HepG2 (cell line): ENCODE results near the gene HYAL1. TPM values are rescaled to one million over a fixed set of nuclear protein-coding genes. Genes with fewer than 3 reads are reported as not detected.
A peak's percentile ranks its signal among the peaks of the same experiment; 100 is the strongest.

ENCODE experiments used
- CHD4 ChIP-seq: fragments of 200-600 bp; sonication (generic); IDR thresholded peaks from 2 replicates; pipeline ENCODE4 v1.7.0; 2017; ENCODE audit warnings: mild to moderate bottlenecking, low read length, borderline replicate concordance
- DPF2 ChIP-seq: sonication (generic); formaldehyde crosslinking; IDR thresholded peaks from 2 replicates; pipeline ENCODE4 v1.4.0; 2020; ENCODE audit warnings: mild to moderate bottlenecking, low read depth, missing genetic modification reagents, borderline replicate concordance
- HNRNPL ChIP-seq: fragments of 200-400 bp; formaldehyde crosslinking; IDR thresholded peaks from 2 replicates; pipeline ENCODE4 v1.6.1; 2017; ENCODE audit warnings: mild to moderate bottlenecking, low read depth, low read length
- HOXA3 ChIP-seq: sonication (generic); formaldehyde crosslinking; IDR thresholded peaks from 2 replicates; pipeline ENCODE4 v1.5.0; 2020; ENCODE audit warnings: missing genetic modification reagents
- NR2F6 ChIP-seq, 2 experiments: IDR thresholded peaks; 2 replicates each; pipeline ENCODE4 v1.6.1; 2016; ENCODE audit warnings: antibody characterized with exemption in 1 of 2, mild to moderate bottlenecking in 1 of 2
- RARA ChIP-seq: IDR thresholded peaks from 2 replicates; pipeline ENCODE4 v1.6.1; 2016; ENCODE audit warnings: missing genetic modification reagents, missing compliant biosample characterization
- RBAK ChIP-seq: sonication (generic); formaldehyde crosslinking; IDR thresholded peaks from 2 replicates; pipeline ENCODE4 v1.5.1; 2020; ENCODE audit warnings: mild to moderate bottlenecking, missing genetic modification reagents
- RCOR2 ChIP-seq: IDR thresholded peaks from 2 replicates; pipeline ENCODE4 v1.6.1; 2016; ENCODE audit warnings: missing biosample characterization, missing genetic modification reagents
- RXRA ChIP-seq: sonication (generic); formaldehyde crosslinking; IDR thresholded peaks from 2 replicates; pipeline ENCODE4 v1.5.1; 2020; ENCODE audit warnings: missing genetic modification reagents
- RXRB ChIP-seq: IDR thresholded peaks from 2 replicates; pipeline ENCODE4 v1.6.1; 2016; ENCODE audit warnings: borderline replicate concordance, missing genetic modification reagents, missing compliant biosample characterization
- SAP130 ChIP-seq: IDR thresholded peaks from 2 replicates; pipeline ENCODE4 v1.6.1; 2016; ENCODE audit warnings: low read depth
- ZMYM3 ChIP-seq: sonication (generic); formaldehyde crosslinking; IDR thresholded peaks from 2 replicates; pipeline ENCODE4 v1.5.1; 2020; ENCODE audit warnings: mild to moderate bottlenecking, missing genetic modification reagents
- ZMYM4 ChIP-seq: sonication (generic); formaldehyde crosslinking; IDR thresholded peaks from 2 replicates; pipeline ENCODE4 v1.8.1; 2023; ENCODE audit warnings: mild to moderate bottlenecking, missing genetic modification reagents
- ZNF549 ChIP-seq: sonication (generic); formaldehyde crosslinking; IDR thresholded peaks from 2 replicates; pipeline ENCODE4 v1.5.0; 2020; ENCODE audit warnings: missing genetic modification reagents
- ZNF570 ChIP-seq: sonication (generic); formaldehyde crosslinking; IDR thresholded peaks from 2 replicates; pipeline ENCODE4 v1.4.0; 2020; ENCODE audit warnings: mild to moderate bottlenecking, missing genetic modification reagents, borderline replicate concordance
- ZNF670 ChIP-seq: sonication (generic); formaldehyde crosslinking; IDR thresholded peaks from 2 replicates; pipeline ENCODE4 v1.8.0; 2022; ENCODE audit warnings: mild to moderate bottlenecking, missing genetic modification reagents, borderline replicate concordance
- ZNF672 ChIP-seq: sonication (generic); formaldehyde crosslinking; IDR thresholded peaks from 2 replicates; pipeline ENCODE4 v1.8.1; 2022; ENCODE audit warnings: missing genetic modification reagents
- ZNF746 ChIP-seq: sonication (generic); formaldehyde crosslinking; IDR thresholded peaks from 2 replicates; pipeline ENCODE4 v1.8.0; 2022; ENCODE audit warnings: mild to moderate bottlenecking, missing genetic modification reagents
- ZNF749 ChIP-seq: sonication (generic); formaldehyde crosslinking; IDR thresholded peaks from 2 replicates; pipeline ENCODE4 v1.8.0; 2022; ENCODE audit warnings: mild to moderate bottlenecking, missing genetic modification reagents, moderate library complexity, borderline replicate concordance
- polyA plus RNA-seq, 8 experiments: library from polyadenylated mRNA; depleted of rRNA in 3 of 8; stranded (reverse) in 7 of 8; unstranded in 1 of 8; fragments of >200 nt; fragmentation: Illumina TruSeq in 4 of 8; extraction: Trizol in 4 of 8; gene quantifications; 2 replicates each; pipeline versions ENCODE4 v1.2.1 to v1.2.3, GENCODE V29; 2011 to 2016; ENCODE audit warnings: low read depth in 4 of 8, missing spikeins in 1 of 8, mixed read lengths in 1 of 8; ENCODE audit not compliant: insufficient read depth in 1 of 8
- total RNA-seq, 5 experiments: library from RNA; depleted of rRNA; stranded (reverse); fragments of >200 nt; fragmentation: Illumina TruSeq; extraction: Trizol; gene quantifications; 2 replicates each; pipeline ENCODE4 v1.2.3, GENCODE V29; 2016; ENCODE audit warnings: low read depth in 1 of 5
- TF ChIP-seq, protein P1 (sequence below): sonication (generic); formaldehyde crosslinking; IDR thresholded peaks from 2 replicates; pipeline ENCODE4 v1.4.0; 2020; ENCODE audit warnings: missing genetic modification reagents
- TF ChIP-seq, protein P2 (sequence below): IDR thresholded peaks from 2 replicates; pipeline ENCODE4 v1.6.1; 2016; ENCODE audit warnings: missing compliant biosample characterization, missing genetic modification reagents, borderline replicate concordance

The HYAL1 gene
- total and polyA plus RNA-seq, 2 of the 13 experiments (the other 11 are each of a cell fraction or from before 2014, with no cell fraction given): 76.5 to 193 TPM

DNA sequence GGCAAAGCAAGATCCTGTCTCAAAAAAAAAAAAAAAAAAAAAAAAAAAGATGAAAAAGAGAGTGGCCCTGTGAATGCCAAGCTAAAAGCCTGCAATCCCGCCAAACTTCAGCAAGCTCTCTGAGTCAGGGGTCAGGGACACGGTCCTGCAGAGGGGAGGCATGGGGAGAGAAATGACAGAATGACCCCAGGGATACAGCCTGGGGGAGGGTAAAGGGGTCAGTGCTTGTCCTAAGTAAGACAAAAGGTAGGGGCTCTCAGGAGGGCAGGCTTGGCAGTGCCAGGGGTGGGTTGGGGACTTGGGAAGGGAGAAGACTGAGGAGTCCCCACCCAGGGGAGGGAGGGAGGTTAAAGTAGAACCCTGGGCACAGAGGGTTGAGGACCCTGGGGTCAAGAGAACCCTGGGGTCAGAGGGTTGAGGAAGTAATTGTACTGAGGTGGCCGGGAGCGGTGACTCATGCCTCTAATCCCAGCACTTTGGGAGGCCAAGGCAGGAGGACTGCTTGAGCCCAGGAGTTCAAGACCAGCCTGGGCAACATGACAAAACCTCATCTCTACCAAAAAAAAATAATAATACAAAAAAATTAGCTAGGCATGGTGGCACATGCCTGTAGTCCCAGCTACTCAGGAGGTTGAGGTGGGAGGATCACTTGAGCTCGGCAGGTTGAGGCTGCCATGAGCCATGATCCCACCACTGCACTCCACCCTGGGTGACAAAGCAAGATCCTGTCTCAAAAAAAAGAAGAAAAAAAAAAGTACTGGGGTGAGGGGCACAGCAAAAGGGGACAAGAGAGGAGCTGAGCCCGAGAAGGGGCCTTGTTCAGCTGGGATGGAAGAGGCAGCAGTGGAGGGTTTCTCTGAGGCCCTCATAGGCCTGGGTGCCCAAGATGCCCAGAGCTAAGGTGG is 39.6 kb downstream of the HYAL1 start (continued):
- TF ChIP-seq, protein P1, sequence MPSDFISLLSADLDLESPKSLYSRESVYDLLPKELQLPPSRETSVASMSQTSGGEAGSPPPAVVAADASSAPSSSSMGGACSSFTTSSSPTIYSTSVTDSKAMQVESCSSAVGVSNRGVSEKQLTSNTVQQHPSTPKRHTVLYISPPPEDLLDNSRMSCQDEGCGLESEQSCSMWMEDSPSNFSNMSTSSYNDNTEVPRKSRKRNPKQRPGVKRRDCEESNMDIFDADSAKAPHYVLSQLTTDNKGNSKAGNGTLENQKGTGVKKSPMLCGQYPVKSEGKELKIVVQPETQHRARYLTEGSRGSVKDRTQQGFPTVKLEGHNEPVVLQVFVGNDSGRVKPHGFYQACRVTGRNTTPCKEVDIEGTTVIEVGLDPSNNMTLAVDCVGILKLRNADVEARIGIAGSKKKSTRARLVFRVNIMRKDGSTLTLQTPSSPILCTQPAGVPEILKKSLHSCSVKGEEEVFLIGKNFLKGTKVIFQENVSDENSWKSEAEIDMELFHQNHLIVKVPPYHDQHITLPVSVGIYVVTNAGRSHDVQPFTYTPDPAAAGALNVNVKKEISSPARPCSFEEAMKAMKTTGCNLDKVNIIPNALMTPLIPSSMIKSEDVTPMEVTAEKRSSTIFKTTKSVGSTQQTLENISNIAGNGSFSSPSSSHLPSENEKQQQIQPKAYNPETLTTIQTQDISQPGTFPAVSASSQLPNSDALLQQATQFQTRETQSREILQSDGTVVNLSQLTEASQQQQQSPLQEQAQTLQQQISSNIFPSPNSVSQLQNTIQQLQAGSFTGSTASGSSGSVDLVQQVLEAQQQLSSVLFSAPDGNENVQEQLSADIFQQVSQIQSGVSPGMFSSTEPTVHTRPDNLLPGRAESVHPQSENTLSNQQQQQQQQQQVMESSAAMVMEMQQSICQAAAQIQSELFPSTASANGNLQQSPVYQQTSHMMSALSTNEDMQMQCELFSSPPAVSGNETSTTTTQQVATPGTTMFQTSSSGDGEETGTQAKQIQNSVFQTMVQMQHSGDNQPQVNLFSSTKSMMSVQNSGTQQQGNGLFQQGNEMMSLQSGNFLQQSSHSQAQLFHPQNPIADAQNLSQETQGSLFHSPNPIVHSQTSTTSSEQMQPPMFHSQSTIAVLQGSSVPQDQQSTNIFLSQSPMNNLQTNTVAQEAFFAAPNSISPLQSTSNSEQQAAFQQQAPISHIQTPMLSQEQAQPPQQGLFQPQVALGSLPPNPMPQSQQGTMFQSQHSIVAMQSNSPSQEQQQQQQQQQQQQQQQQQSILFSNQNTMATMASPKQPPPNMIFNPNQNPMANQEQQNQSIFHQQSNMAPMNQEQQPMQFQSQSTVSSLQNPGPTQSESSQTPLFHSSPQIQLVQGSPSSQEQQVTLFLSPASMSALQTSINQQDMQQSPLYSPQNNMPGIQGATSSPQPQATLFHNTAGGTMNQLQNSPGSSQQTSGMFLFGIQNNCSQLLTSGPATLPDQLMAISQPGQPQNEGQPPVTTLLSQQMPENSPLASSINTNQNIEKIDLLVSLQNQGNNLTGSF (CRISPR knock-in tag): no peak
- TF ChIP-seq, protein P2, sequence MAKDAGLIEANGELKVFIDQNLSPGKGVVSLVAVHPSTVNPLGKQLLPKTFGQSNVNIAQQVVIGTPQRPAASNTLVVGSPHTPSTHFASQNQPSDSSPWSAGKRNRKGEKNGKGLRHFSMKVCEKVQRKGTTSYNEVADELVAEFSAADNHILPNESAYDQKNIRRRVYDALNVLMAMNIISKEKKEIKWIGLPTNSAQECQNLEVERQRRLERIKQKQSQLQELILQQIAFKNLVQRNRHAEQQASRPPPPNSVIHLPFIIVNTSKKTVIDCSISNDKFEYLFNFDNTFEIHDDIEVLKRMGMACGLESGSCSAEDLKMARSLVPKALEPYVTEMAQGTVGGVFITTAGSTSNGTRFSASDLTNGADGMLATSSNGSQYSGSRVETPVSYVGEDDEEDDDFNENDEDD: peak; percentile 40; the same call in 1 of the 2 replicates
- 0 out of 2 replicates have a peak, but pooled peaks have one; percentile 2 for TF ChIP-seq HOXA3 (CRISPR knock-in tag)
- peak; percentile 20; the same call in 1 of the 2 replicates for TF ChIP-seq DPF2 (CRISPR knock-in tag)
- TF ChIP-seq ZNF749 (CRISPR knock-in tag): no peak
- TF ChIP-seq ZNF672 (CRISPR knock-in tag): no peak
- TF ChIP-seq CHD4: peak; percentile 77; the same call in 1 of the 2 replicates
- peak; percentile 14; the same call in 1 of the 2 replicates for TF ChIP-seq RXRA (CRISPR knock-in tag)
- peak; percentile 45; the same call in 1 of the 2 replicates for TF ChIP-seq RCOR2
- no peak for TF ChIP-seq RBAK
- TF ChIP-seq ZNF549 (CRISPR knock-in tag): no peak
- TF ChIP-seq ZNF746 (CRISPR knock-in tag): peak; percentile 49; the same call in 1 of the 2 replicates
- peak; percentile 55 for TF ChIP-seq SAP130
- 0 out of 2 replicates have a peak, but pooled peaks have one; percentile 42 for TF ChIP-seq HNRNPL
- TF ChIP-seq ZMYM3: peak; percentile 74
- TF ChIP-seq NR2F6 (IDR thresholded peaks at IDR 0.05): peak; percentile 90
- peak; percentile 80 for TF ChIP-seq NR2F6 (CRISPR knock-in tag; IDR thresholded peaks at IDR 0.05)
- no peak for TF ChIP-seq ZNF570 (CRISPR knock-in tag)
- peak; percentile 9; the same call in 1 of the 2 replicates for TF ChIP-seq ZMYM4 (CRISPR knock-in tag)
- TF ChIP-seq ZNF670 (CRISPR knock-in tag): no peak
- TF ChIP-seq RXRB (CRISPR knock-in tag): 0 out of 2 replicates have a peak, but pooled peaks have one; percentile 49
- TF ChIP-seq RARA (CRISPR knock-in tag): peak; percentile 54
